PFSK-1 (cell line): ENCODE measurements around the gene TMEM203.

Source experiments
- TAF1 ChIP-seq: IDR thresholded peaks from 2 replicates; pipeline ENCODE4 v1.6.1; 2012; ENCODE audit warnings: low read length, control low read depth, borderline replicate concordance; ENCODE audit not compliant: insufficient read depth
- TF ChIP-seq, protein P1 (sequence below), 2 experiments: IDR thresholded peaks; 2 replicates each; pipeline versions ENCODE4 v1.6.1 to v1.8.0; 2011 to 2012; ENCODE audit warnings: low read depth in 2 of 2, low read length in 2 of 2, control low read depth in 1 of 2, inconsistent platforms in 1 of 2, mild to moderate bottlenecking in 1 of 2, moderate library complexity in 1 of 2; ENCODE audit not compliant: insufficient read depth in 1 of 2

GRCh38 chr9:137168573-137168903 lies 36.9 kb downstream of the TMEM203 start:
- TF ChIP-seq, protein P1, sequence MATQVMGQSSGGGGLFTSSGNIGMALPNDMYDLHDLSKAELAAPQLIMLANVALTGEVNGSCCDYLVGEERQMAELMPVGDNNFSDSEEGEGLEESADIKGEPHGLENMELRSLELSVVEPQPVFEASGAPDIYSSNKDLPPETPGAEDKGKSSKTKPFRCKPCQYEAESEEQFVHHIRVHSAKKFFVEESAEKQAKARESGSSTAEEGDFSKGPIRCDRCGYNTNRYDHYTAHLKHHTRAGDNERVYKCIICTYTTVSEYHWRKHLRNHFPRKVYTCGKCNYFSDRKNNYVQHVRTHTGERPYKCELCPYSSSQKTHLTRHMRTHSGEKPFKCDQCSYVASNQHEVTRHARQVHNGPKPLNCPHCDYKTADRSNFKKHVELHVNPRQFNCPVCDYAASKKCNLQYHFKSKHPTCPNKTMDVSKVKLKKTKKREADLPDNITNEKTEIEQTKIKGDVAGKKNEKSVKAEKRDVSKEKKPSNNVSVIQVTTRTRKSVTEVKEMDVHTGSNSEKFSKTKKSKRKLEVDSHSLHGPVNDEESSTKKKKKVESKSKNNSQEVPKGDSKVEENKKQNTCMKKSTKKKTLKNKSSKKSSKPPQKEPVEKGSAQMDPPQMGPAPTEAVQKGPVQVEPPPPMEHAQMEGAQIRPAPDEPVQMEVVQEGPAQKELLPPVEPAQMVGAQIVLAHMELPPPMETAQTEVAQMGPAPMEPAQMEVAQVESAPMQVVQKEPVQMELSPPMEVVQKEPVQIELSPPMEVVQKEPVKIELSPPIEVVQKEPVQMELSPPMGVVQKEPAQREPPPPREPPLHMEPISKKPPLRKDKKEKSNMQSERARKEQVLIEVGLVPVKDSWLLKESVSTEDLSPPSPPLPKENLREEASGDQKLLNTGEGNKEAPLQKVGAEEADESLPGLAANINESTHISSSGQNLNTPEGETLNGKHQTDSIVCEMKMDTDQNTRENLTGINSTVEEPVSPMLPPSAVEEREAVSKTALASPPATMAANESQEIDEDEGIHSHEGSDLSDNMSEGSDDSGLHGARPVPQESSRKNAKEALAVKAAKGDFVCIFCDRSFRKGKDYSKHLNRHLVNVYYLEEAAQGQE (IDR thresholded peaks at IDR 0.05; ENCODE audit: insufficient read depth in 1 of 2, low read depth in 2 of 2, low read length in 2 of 2) = no peak
- TF ChIP-seq TAF1 = no peak
